DOHH2 (cell line): ENCODE measurements around the gene LHX3.

ENCODE experiments used
- H3F3A ChIP-seq: fragments of 200-600 bp; sonication (generic), shearing (Covaris generic); 2 replicates; pipeline ENCODE4 v1.6.0; 2016; ENCODE audit warnings: antibody characterized with exemption, mild to moderate bottlenecking; ENCODE audit not compliant: control insufficient read depth, insufficient read depth
- H3K27ac ChIP-seq: fragments of 200-600 bp; sonication (generic); 2 replicates; pipeline ENCODE4 v1.5.1; 2014; ENCODE audit warnings: low read depth, mild to moderate bottlenecking, low read length, moderate library complexity
- H3K27me3 ChIP-seq: fragments of 200-600 bp; sonication (generic); 2 replicates; pipeline ENCODE4 v1.6.1; 2014; ENCODE audit warnings: mild to moderate bottlenecking, low read length, mixed read lengths; ENCODE audit not compliant: control insufficient read depth
- H3K36me3 ChIP-seq: fragments of 200-600 bp; sonication (generic); 2 replicates; pipeline ENCODE4 v1.6.1; 2014; ENCODE audit warnings: mild to moderate bottlenecking, low read length, moderate library complexity, mixed read lengths; ENCODE audit not compliant: control insufficient read depth
- H3K4me1 ChIP-seq: fragments of 200-600 bp; sonication (generic); 2 replicates; pipeline ENCODE4 v1.6.1; 2014; ENCODE audit warnings: mild to moderate bottlenecking, low read length, mixed read lengths; ENCODE audit not compliant: control insufficient read depth
- H3K4me2 ChIP-seq: fragments of 200-600 bp; sonication (generic); 2 replicates; pipeline ENCODE4 v1.6.0; 2014; ENCODE audit warnings: mild to moderate bottlenecking, low read length, moderate library complexity
- H3K4me3 ChIP-seq: fragments of 200-600 bp; sonication (generic); 2 replicates; pipeline ENCODE4 v1.5.1; 2014; ENCODE audit warnings: mild to moderate bottlenecking, low read length, mixed read lengths
- H3K79me2 ChIP-seq: fragments of 200-600 bp; sonication (generic); 2 replicates; pipeline ENCODE4 v1.6.1; 2014; ENCODE audit warnings: mild to moderate bottlenecking, low read length, mixed read lengths; ENCODE audit not compliant: control insufficient read depth
- H3K9me2 ChIP-seq: fragments of 200-600 bp; sonication (generic); replicated peaks from 2 replicates; pipeline ENCODE4 v1.6.1; 2014; ENCODE audit warnings: mild to moderate bottlenecking, low read length, mixed read lengths; ENCODE audit not compliant: control insufficient read depth
- H3K9me3 ChIP-seq: fragments of 200-600 bp; sonication (generic); 2 replicates; pipeline ENCODE4 v1.6.1; 2014; ENCODE audit warnings: antibody characterized with exemption, low read length, mixed read lengths; ENCODE audit not compliant: control insufficient read depth, insufficient read depth
- H4K20me1 ChIP-seq: fragments of 200-600 bp; sonication (generic); 2 replicates; pipeline ENCODE4 v1.6.0; 2014; ENCODE audit warnings: low read depth, mild to moderate bottlenecking, antibody characterized with exemption, low read length, moderate library complexity; ENCODE audit not compliant: control insufficient read depth, insufficient read depth
- CTCF ChIP-seq: fragments of 200-600 bp; sonication (generic); IDR thresholded peaks from one replicate; pipeline ENCODE4 v1.5.1; 2014; ENCODE audit warnings: antibody characterized with exemption, mild to moderate bottlenecking, low read depth, low read length; ENCODE audit not compliant: poor library complexity, severe bottlenecking
- EZH2phosphoT487 ChIP-seq: fragments of 200-600 bp; sonication (generic); IDR thresholded peaks from 2 replicates; pipeline ENCODE4 v1.6.1; 2017; ENCODE audit warnings: borderline replicate concordance, mild to moderate bottlenecking, antibody characterized with exemption, low read length, moderate library complexity, mixed read lengths

The LHX3 gene

GRCh38 chr9:136185066-136185465, 19.9 kb downstream of the LHX3 start:
- H3K36me3 ChIP-seq, result no peaks in the 10 kb centered on the region

GRCh38 chr9:136182850-136183422, 22.0 kb downstream of the LHX3 start:
- Histone ChIP-seq H3K36me3 (no peaks in the 10 kb centered on the region), H3K4me1 (no peaks in the 10 kb centered on the region), H3K27ac (no peak overlapping the region), H3K4me2 (no peak overlapping the region), H3K4me3 (no peak overlapping the region), H3K9me3 (no peaks in the 10 kb centered on the region), H4K20me1 (no peaks in the 10 kb centered on the region), H3K9me2 (no peaks in the 10 kb centered on the region), H3K27me3 (peaks cover 4% of the 10 kb centered on the region; the same call in 1 of the 2 replicates), H3K79me2 (no peaks in the 10 kb centered on the region), H3F3A (no peaks in the 10 kb centered on the region)
- TF ChIP-seq EZH2phosphoT487, result no peak
- TF ChIP-seq CTCF, result no peak

More at GRCh38 chr9:136185066-136185465, 19.9 kb downstream of the LHX3 start:
- no peaks in the 10 kb centered on the region for H3K9me2 ChIP-seq
- H3K27ac ChIP-seq, result no peak overlapping the region
- H3K27me3 ChIP-seq, result 0 out of 2 replicates have a peak, but pooled peaks cover 3% of the 10 kb centered on the region
- H3K79me2 ChIP-seq, result no peaks in the 10 kb centered on the region
- no peak overlapping the region for H3K4me3 ChIP-seq
- no peak overlapping the region for H3K4me2 ChIP-seq
- no peak for TF ChIP-seq CTCF
- TF ChIP-seq EZH2phosphoT487, result no peak
- no peaks in the 10 kb centered on the region for H3F3A ChIP-seq
- H4K20me1 ChIP-seq, result no peaks in the 10 kb centered on the region
- no peaks in the 10 kb centered on the region for H3K4me1 ChIP-seq
- no peaks in the 10 kb centered on the region for H3K9me3 ChIP-seq

- Histone ChIP-seq H4K20me1 (no peaks in the 10 kb centered on the region), H3K36me3 (no peaks in the 10 kb centered on the region)
These were observed 22.5 kb downstream of the LHX3 start for GRCh38 chr9:136182420-136182787.

More at GRCh38 chr9:136182420-136182787, 22.5 kb downstream of the LHX3 start:
- Histone ChIP-seq H3K9me2 (no peaks in the 10 kb centered on the region), H3F3A (no peaks in the 10 kb centered on the region), H3K79me2 (no peaks in the 10 kb centered on the region), H3K27me3 (peaks cover 4% of the 10 kb centered on the region; the same call in 1 of the 2 replicates), H3K9me3 (no peaks in the 10 kb centered on the region), H3K4me3 (no peak overlapping the region), H3K4me2 (no peak overlapping the region), H3K4me1 (no peaks in the 10 kb centered on the region), H3K27ac (no peak overlapping the region)
- TF ChIP-seq CTCF (no peak), EZH2phosphoT487 (no peak)
